GM19193 (cell line): ENCODE data around the gene NRBF2.

Source experiments
- POLR2A ChIP-seq: IDR thresholded peaks from 4 replicates; pipeline ENCODE4 v1.6.1; 2011; ENCODE audit not compliant: insufficient read depth, insufficient read length; ENCODE audit errors: extremely low read depth

NRBF2 gene

DNA sequence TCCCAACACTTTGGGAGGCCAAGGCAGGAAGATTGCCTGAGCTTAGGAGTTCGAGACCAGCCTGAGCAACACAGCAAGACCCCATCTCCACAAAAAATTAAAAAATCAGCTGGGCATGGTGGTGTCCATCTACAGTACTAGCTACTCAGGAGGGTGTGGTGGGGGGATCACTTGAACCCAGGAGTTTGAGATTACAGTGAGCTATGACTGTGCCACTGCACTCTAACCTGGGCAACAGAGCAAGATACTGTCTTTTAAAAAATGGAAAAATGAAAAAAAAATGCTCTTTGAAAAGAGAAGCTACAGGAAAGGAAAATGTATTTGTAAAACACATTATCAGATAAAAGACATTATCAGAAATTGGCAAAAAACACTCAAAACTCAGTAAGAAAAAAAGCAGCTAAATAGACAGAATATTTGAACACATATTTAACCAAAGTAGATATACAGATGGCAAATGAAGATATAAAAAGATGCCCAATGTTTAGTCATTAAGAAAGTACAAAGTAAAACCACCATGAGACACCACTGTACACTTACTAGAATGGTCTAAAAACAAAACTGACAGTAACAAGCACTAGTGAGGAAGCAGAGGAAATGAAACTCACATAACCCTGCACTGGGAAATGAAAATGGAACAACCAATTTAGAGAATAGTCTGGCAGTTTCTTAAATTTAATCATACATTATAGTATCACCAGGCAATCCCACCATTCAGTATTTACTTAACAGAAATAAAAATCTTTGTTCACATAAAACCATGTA lies 40.5 kb downstream of the NRBF2 start:
- TF ChIP-seq POLR2A = no peak

DNA sequence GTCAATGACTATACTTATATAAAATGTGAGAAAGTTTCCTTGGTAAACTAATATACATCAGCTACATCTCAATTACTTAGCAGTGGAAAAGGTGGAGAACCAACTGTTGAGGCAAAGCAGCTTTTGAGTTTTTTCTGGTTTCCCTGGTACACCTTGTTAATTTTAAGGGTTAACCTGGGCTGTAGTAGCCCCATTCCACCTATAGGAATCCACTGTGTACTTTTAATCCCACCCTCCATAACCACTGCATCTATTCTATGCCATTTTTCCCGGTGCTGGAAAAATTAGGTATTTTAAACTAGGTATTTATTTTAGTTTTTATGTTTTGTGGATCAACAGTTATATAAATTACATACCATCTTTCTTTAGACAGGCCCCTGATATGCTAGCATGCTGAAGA lies 42.4 kb downstream of the NRBF2 start:
- no peak for TF ChIP-seq POLR2A

DNA sequence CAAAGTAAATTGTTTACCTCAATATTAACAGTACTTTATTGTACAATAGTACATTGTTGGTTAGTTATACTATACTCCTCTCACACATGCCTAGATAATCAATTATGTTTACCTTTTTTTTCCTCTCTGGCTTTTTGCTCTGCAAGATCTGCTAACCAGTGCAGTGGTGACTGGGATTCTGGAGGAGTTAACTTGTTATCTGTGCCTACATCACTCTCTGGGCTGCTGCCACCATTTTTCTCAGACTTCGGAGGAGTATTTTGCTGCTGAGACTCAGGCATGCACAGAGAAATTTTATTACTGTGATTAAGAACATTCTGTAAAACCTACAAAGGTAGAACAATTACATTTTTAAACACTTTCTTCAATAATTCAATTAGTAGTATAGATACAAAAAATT lies 59.7 kb downstream of the NRBF2 start:
- TF ChIP-seq POLR2A = no peak

DNA sequence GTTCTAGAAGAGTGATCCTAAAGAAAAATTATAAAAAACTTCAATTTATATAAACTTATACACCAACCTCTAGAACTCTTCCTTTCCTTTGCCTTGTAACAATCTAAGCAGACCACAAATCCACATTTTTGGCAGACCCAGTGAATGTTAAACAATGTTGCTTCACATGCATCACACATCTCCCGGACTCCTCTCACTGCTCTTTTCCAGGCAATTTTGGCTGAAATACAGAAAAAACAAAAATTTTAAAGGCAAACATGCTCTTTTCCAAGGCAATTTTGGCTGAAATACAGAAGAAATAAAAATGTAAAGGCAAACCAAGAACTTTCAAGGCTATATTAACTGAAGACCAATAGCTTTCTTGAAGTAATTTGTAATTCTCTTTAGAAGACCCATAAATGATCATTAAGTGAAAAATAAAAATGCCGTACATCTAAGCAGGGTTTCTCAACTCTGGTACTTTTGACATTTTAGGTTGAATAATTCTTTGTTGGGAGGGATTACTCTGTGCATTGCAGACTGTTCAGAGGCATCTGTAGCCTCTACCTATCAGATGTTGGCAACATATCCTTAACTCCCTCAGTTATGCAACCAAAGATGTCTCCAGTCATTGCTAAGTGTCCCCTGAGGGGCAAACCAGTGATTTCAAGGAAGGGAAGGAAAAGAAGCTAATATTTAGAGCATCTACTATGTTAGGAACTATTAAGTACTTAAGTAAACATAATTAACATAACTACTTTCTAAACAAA lies 64.4 kb downstream of the NRBF2 start:
- no peak for TF ChIP-seq POLR2A

DNA sequence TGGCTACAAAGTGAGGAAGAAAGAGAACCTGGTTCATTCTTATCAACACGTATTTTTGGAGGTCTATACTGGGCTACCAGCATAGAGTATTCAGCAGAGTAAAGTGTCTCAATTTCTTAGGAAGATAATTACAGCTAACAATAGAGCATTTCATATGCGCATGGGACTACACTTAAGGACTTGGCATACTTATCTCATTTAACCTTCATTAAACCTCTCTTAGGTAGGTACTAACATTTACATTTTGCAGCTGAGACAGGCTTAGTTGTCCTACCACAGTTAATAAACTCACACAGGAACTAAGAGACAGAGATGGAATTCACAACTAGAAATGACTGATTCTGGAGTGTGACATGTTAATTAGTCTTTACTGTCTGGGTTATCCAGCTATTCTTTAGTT lies 66.6 kb downstream of the NRBF2 start:
- no peak for TF ChIP-seq POLR2A

DNA sequence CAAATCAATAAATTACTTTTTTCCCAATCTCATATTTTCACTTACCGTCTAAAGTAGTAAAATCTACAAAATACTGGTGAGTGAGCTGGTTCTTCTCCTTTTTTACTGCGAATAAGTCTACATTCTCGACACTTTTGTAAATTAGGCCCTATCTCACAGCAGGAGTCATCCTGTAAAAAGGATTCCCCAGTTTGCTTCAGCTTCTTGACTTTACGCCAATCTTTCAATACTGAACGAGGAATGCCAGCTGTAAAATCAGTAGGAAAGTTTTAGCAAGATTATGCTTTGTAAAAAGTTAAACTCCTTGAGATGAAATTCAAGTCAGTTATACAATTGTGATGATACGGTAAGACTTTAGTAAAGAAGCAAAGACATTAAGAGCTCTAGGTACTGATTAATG lies 67.3 kb downstream of the NRBF2 start:
- no peak for TF ChIP-seq POLR2A

DNA sequence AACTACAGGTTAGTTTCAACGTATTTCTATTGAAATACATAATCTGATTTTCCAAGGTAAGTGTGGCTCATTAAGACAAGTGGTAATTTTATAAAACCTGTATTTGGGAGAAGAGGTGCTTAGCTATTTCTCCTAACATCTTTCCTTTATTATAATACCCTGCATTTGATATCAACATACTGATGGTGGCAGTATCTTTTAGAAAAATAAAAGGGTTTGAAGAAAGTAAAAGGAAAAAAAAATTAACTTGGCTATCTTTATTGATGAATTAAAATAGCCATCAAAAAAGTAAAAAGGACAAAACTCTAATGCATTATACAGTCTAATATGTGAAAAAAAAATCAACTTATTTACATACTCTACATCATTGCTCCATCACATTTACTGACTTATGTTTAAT lies 68.0 kb downstream of the NRBF2 start:
- TF ChIP-seq POLR2A = no peak
